ENCODE measurements around the gene EXOC4.

The EXOC4 gene

GRCh38 chr7:133572843-133573242 lies 320.0 kb downstream of the EXOC4 start:
- DNase-seq (ENCODE audit: low spot score), result no peak

GRCh38 chr7:133573554-133574265 lies 320.8 kb downstream of the EXOC4 start:
- DNase-seq (ENCODE audit: low spot score), result no peak

- DNase-seq (ENCODE audit: low spot score), result peak; percentile 11
Observed at GRCh38 chr7:133575726-133576440, 323.0 kb downstream of the EXOC4 start.

- no peak for DNase-seq (ENCODE audit: low spot score)
Observed at GRCh38 chr7:133576612-133577168, 323.8 kb downstream of the EXOC4 start.

- DNase-seq (ENCODE audit: low spot score), result peak; percentile 7
Observed at GRCh38 chr7:133582766-133583523, 330.1 kb downstream of the EXOC4 start.

- no peak for DNase-seq (ENCODE audit: low spot score)
Observed at GRCh38 chr7:133583545-133584171, 330.8 kb downstream of the EXOC4 start.

GRCh38 chr7:133584956-133585668 lies 332.2 kb downstream of the EXOC4 start:
- DNase-seq (ENCODE audit: low spot score), result no peak

DNA sequence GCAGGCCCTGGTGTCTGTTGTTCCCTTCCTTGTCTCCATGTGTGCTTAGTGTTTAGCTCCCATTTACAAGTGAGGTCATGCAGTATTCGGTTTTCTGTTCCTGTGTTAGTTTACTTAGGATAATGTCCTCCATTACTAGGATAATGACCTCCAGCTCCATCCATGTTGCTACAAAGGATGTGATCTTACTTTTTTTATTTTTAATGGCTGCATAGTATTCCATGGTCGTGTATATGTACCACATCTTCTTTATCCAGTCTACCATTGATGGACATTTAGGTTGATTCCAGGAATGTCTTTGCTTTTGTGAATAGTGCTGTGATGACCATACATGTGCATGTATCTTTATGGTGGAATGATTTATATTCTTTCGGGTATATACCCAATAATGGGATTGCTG lies 333.4 kb downstream of the EXOC4 start:
- DNase-seq (ENCODE audit: low spot score), result no peak

GRCh38 chr7:133587903-133588302 lies 335.0 kb downstream of the EXOC4 start:
- DNase-seq (ENCODE audit: low spot score), result no peak

GRCh38 chr7:133590795-133591194 lies 337.9 kb downstream of the EXOC4 start:
- no peak for DNase-seq (ENCODE audit: low spot score)

DNA sequence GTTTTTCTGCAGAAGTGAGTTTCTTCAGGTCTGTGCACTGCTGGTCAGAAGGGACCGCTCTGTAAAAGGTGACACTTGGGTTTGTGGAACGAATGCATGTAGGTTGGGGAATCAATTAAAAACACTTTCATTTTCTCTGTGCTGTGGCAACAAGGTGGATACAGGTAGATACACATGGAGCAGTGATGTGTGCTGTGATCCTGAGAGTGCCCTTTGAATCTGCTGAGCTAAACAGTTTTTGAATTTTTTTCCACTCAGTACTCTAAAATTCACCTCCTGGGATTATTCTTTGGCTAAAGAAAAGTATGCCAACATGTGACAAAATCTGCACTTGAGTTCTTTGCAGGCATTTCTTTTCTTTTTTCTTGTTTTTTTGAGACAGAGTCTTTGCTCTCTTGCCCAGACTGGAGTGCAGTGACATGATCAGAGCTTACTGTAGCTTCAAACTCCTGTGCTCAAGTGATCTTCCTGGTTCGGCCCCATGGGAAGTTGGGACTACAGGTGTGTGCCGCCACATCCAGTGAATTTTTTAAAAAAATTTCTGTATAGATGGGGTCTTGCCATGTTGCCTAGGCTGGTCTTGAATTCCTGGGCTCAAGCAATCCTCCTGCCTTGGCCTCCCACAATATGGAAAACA lies 338.9 kb downstream of the EXOC4 start:
- no peak for DNase-seq (ENCODE audit: low spot score)

- no peak for DNase-seq (ENCODE audit: low spot score)
Observed at GRCh38 chr7:133593561-133593960, 340.7 kb downstream of the EXOC4 start.

DNA sequence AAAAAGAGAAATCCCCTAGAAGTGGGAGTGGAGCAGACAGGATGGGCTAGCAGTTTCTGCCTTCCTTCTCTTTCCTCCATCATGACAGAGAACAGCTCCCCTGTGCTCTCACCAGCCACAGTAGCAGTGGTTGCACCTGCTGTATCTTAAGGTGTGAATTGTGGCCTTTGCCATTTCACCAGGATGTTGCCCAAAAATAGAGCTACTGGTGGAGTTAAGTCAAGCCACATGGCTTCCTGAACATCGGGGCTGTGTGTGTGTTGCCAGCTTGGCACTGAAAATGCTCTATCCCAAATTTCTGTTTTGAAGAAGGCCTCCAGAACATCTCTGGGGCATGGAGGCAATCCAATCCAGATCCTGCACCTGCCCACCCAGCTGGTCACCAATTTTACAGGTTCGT lies 348.7 kb downstream of the EXOC4 start:
- DNase-seq (ENCODE audit: low spot score), result no peak

- no peak for DNase-seq (ENCODE audit: low spot score)
Observed at GRCh38 chr7:133602291-133602690, 349.4 kb downstream of the EXOC4 start.

DNA sequence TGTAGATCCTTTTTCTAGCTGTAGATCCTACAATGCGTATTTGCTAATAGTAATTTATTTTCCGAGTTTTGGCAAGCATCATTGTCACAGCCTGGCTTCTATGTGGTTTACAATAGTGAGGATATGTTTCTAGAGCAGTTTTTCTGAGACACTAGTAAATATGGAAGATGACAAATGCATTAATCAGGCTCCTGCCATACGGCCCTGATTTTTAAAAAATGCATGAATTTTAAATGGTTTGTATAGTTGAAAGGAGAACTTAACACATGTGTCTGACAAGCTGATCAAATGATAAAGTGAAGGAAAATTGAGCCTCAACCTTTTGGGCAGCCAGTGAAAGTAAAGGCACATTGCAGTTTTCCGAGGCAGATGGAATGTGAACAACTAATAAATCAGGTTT lies 354.1 kb downstream of the EXOC4 start:
- DNase-seq (ENCODE audit: low spot score), result no peak

GRCh38 chr7:133609806-133610205 lies 356.9 kb downstream of the EXOC4 start:
- no peak for DNase-seq (ENCODE audit: low spot score)

- DNase-seq (ENCODE audit: low spot score), result no peak
Observed at GRCh38 chr7:133611955-133612354, 359.1 kb downstream of the EXOC4 start.

DNA sequence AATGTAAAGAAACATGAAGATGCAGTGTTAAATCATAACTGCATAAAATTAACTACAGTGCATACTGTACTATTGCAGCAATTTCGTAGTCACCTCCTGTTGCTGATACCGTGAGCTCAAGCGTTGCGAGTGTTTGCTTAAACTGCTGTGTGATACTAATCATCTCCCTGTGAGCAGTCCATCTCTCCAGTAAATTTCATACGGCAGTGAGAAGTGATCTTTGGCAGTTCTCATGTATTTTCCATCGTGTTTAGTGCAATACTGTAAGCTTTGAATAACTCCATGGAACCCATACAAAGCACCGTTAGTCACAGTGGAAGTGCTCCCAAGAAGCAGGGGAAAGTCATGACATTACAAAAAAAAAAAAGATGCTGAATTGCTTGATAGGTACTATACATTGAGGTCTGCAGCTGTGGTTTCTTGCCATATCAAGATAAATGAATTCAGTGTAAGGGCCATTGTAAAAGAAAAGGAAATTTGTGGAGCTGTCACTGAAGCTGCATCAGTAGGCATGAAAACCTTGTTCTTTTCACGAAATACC lies 360.4 kb downstream of the EXOC4 start:
- DNase-seq (ENCODE audit: low spot score), result no peak

- no peak for DNase-seq (ENCODE audit: low spot score)
Observed at GRCh38 chr7:133614251-133614650, 361.4 kb downstream of the EXOC4 start.

- DNase-seq (ENCODE audit: low spot score), result no peak
Observed at GRCh38 chr7:133618970-133619369, 366.1 kb downstream of the EXOC4 start.

DNA sequence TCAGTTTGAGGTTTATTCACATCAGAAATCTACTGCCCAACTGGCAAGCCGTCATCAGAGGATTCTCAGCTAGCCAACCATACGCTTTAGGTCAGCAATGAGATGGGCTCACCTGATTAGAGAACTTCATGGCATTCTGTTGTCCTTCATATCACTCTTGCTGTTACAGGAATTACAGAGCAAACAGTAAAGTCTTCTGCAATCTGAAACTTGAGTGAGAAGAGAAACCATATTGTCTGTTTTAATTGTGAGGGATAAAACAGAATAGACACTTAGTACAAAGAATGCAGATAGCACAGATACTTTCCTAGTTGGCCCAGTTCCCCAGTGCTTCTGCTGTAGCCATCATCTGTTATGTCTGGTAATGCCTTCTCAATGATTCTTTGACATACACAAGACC lies 366.6 kb downstream of the EXOC4 start:
- DNase-seq (ENCODE audit: low spot score), result no peak

Measured in pons (tissue), 1 donor.